ENCODE measurements around the gene NOS3. TPM values are rescaled to one million over a fixed set of nuclear protein-coding genes. Genes with fewer than 3 reads are reported as not detected.
A peak's percentile ranks its signal among the peaks of the same experiment; 100 is the strongest.

The NOS3 gene
- polyA plus RNA-seq, 3 donors, result 0.26 to 0.72 (median 0.39) TPM

GRCh38 chr7:150974468-150975391 lies 16.1 kb upstream of the NOS3 start:
- under 1% methylated on average over 80 of the region's 89 CpGs for WGBS (ENCODE audit: insufficient coverage)
- H3K9me3 ChIP-seq (replicated peaks in 1 of 2; ENCODE audit: control insufficient read depth in 1 of 2, insufficient read depth in 1 of 2, low read length in 2 of 2), result peaks cover 0 to 18% of the 10 kb centered on the region in 2 donors

More at GRCh38 chr7:150974468-150975391, 16.1 kb upstream of the NOS3 start:
- no peaks in the 10 kb centered on the region for H3K79me2 ChIP-seq (ENCODE audit: insufficient read depth, low read length)
- Mint-ChIP-seq H3K9me3 (peaks cover 0 to 19% (median 6%) of the 10 kb centered on the region in 7 donors), H3K27me3 (ENCODE audit: low read depth in 3 of 3) (peaks cover 61 to 82% (median 62%) of the 10 kb centered on the region in 3 donors), H3K4me3 (peak overlapping the region; percentile 70 to 85), H3K36me3 (peaks cover 0 to 7% of the 10 kb centered on the region in 2 donors), H3K27ac (no peak overlapping the region), H3K4me1 (peaks cover 18% of the 10 kb centered on the region)
- peak overlapping the region in 1 of 3 experiments; percentile 67 for H3K4me3 ChIP-seq (replicated peaks in 1 of 3; ENCODE audit: low read depth in 2 of 3, low read length in 3 of 3)
- intact Hi-C loops (cut with micrococcal nuclease), result no loop called here
- peak overlapping the region; percentile 41 for H2AFZ ChIP-seq (ENCODE audit: insufficient read depth, low read depth, low read length, poor library complexity, severe bottlenecking)
- H3K27me3 ChIP-seq (ENCODE audit: control insufficient read depth in 2 of 2, insufficient read depth in 2 of 2, low read length in 2 of 2), result peaks cover 26 to 59% of the 10 kb centered on the region in 2 donors
- H4K20me1 ChIP-seq (ENCODE audit: insufficient read depth, low read length), result no peaks in the 10 kb centered on the region
- H3K27ac ChIP-seq (ENCODE audit: low read depth in 1 of 2, low read length in 2 of 2), result no peak overlapping the region
- no peak for TF ChIP-seq CTCF (IDR thresholded peaks at IDR 0.05)
- H3K36me3 ChIP-seq (replicated peaks in 1 of 2; ENCODE audit: control insufficient read depth in 1 of 2, insufficient read depth in 2 of 2, low read length in 2 of 2), result no peaks in the 10 kb centered on the region
- H3K4me1 ChIP-seq (ENCODE audit: control insufficient read depth in 1 of 2, insufficient read depth in 2 of 2, low read length in 2 of 2), result peaks cover 3 to 7% of the 10 kb centered on the region in 2 donors
- DNase-seq, result no peak
- H3K9ac ChIP-seq (ENCODE audit: insufficient read depth, low read length, poor library complexity, severe bottlenecking), result no peak overlapping the region
- peak overlapping the region; percentile 75 for H3K4me2 ChIP-seq (replicated peaks; ENCODE audit: extremely low read depth, low read length, poor library complexity, severe bottlenecking)

Data from CD14-positive monocyte (primary cell).